ENCODE data around the gene STAT6.

STAT6 gene

DNA sequence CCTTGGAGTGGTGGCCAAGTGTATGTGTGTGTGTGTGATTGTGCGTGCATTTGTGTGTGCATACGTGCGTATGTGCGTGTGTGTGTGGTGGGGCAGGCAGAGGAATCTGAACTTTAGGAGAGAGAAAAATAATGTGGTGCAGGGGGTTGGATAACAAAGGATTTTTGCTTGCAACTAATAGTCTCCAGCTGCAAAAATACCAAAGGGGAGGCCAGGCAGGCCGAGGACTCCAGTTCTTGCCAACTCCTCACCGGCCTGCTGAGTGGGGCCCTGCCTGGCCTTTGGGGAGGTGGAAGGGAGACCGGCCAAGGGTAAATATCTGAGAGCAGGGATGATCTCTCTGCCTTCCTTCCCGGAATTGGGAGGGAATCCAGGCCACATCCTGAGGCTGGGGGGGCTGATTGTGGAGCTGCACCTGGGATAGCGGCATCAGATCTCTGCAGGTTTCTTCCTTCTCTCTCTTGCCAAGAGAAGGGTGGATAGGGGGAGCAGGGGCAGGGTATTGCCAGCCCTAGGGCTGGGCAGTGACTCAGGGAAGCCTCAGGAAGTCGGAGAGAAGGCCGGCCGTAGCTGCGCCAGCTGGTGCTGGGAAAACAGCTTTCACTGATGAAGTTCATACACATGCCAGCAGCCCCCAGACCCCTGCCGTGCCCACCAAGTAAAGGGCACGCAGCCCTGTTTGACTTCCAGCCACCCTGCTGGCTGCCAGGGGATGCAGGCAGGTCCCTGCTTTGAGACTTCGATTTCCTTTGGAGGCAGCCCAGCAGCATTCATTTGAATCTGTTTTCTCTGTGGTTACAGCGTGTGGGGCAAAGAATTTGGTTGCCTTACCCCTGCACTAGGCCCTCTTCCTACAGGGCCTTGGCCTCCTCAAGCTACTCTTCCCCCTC, 40.8 kb upstream of the STAT6 start:
- H3K4me3 ChIP-seq (ENCODE audit: low read depth, low read length), result no peak overlapping the region; the same call in 1 of the 2 replicates
- TF ChIP-seq CTCF (IDR thresholded peaks at IDR 0.05; ENCODE audit: low read depth, low read length), result 0 out of 2 replicates have a peak, but pooled peaks have one; percentile 3

- TF ChIP-seq CTCF (IDR thresholded peaks at IDR 0.05; ENCODE audit: low read depth, low read length), result no peak
- no peak overlapping the region for H3K4me3 ChIP-seq (ENCODE audit: low read depth, low read length)
Measured at GRCh38 chr12:57150400-57151000, 39.3 kb upstream of the STAT6 start.

DNA sequence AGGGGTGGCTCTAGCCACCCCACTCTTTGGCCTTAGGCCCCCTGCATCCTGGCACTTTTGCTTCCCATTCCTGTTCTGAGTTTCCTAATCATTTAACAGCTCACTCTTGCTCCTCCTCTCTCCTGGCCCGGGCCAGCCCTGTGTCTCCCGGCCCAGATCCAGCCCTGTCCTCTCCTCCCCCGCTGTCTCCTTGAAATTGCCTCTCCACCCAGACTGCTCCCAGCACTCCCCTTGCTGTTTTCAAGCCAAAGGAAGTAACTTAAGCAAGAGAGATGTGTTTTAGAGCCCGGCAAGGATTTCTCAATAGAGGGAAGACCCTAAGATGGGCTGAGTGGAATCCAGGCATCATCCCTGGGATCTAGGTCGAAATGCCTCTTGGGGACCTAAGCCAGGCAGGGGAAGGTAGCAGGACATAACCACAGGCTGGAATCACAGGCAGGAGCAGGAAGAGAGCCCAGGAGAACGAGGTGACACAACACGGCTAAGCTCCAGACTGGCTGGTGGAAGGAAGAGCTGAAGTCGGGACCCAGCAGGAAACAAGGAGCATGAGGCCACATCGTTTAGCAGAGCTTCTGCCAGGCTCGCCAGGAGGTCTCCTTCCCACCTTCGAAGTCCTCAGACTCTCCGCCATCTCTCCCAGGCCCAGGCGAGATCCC, 38.2 kb upstream of the STAT6 start:
- H3K4me3 ChIP-seq (ENCODE audit: low read depth, low read length), result peak overlapping the region; percentile 16; the same call in 1 of the 2 replicates
- TF ChIP-seq CTCF (IDR thresholded peaks at IDR 0.05; ENCODE audit: low read depth, low read length), result no peak

DNA sequence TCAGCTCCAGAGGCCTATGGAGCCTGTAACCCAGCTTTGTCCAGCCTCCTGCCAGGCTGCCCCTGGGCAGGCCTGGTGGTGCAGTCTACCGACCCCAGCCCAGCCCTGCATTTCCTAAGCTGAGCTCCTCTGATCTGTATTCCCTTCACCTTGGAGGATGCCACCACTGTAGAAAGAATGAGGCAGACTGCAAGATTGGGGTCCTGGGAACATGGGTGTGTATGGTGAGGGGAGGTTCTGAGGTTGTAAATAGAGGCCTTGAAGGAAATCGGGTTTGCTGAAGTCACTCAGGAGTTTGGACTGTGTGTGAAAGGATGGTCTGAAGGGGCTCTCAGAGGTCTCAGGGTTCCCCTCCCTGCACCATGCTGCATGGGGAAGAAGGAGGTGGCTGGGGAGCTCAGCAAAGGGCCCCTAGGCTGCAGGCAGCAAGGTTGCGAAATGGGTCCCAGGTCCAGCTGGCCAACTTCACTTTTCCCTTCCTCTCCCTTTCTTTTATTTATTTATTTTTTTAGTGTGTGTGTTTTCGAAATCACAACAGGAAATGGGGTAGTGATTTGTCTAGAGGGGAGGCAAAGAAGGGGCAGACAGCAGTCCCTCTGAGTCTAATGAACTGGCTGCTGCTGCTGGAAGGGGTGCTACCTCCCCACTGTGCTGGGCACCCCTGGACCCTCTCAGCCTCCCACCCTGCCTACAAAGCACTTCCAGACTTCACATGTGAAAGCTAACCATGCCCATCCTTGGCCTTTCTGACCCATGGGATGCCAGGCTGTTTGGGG, 37.5 kb upstream of the STAT6 start:
- no peak for TF ChIP-seq CTCF (IDR thresholded peaks at IDR 0.05; ENCODE audit: low read depth, low read length)
- peak overlapping the region; percentile 16; the same call in 1 of the 2 replicates for H3K4me3 ChIP-seq (ENCODE audit: low read depth, low read length)

- H3K4me3 ChIP-seq (ENCODE audit: low read depth, low read length), result no peak within 1 kb of the TSS
- no peak for TF ChIP-seq CTCF (IDR thresholded peaks at IDR 0.05; ENCODE audit: low read depth, low read length)
Measured at GRCh38 chr12:57146961-57147944, 36.1 kb upstream of the STAT6 start, which contains the start of gene LRP1-AS. Gene LRP1-AS (minus strand): TSS chr12:57147619.

DNA sequence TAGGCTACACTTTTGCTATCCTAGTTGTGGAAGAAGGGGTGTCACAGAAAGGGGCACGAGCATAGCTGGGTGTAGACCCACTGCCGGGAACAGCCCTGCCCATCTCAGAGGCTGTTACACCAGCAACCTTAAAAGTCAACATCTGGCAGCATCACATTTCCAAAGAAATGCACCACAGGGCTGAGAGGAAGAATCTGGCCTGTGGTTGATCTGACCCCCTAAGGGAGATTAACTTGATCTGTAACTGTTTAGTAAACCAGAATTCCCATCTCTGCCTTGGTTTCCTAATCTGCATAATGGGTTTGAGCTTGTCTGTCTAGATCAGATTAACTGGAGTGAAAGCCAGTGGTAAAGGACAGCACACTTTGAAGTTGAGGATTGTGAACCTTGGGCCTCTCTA, 34.9 kb upstream of the STAT6 start:
- TF ChIP-seq CTCF (IDR thresholded peaks at IDR 0.05; ENCODE audit: low read depth, low read length), result no peak
- H3K4me3 ChIP-seq (ENCODE audit: low read depth, low read length), result no peak overlapping the region
